SK-N-MC (cell line): Measurements from ENCODE around the gene TMEM40.

ENCODE experiments used
- DNase-seq: peaks from one replicate; pipeline ENCODE4 v3.0.0-alpha.2; 2011; ENCODE audit warnings: low read depth, low spot score
- H3K27ac ChIP-seq: fragments of 200-600 bp; sonication (generic); 2 replicates; pipeline ENCODE4 v1.5.1; 2016; ENCODE audit warnings: mixed run types
- H3K36me3 ChIP-seq: fragments of 200-600 bp; sonication (generic); 2 replicates; pipeline ENCODE4 v1.6.1; 2017; ENCODE audit warnings: antibody characterized with exemption, low read length, mixed read lengths; ENCODE audit not compliant: insufficient read depth
- H3K4me3 ChIP-seq: fragments of 200-600 bp; sonication (generic); 2 replicates; pipeline ENCODE4 v1.5.1; 2016
- H3K9ac ChIP-seq: fragments of 200-600 bp; sonication (generic); 2 replicates; pipeline ENCODE4 v1.8.0; 2017; ENCODE audit warnings: mixed run types, mixed read lengths; ENCODE audit not compliant: insufficient read length
- H3K9me3 ChIP-seq: fragments of 200-600 bp; sonication (generic); 2 replicates; pipeline ENCODE4 v1.6.1; 2017; ENCODE audit warnings: low read depth, mild to moderate bottlenecking, antibody characterized with exemption, low read length, moderate library complexity, mixed read lengths
- EZH2 ChIP-seq: fragments of 200-600 bp; sonication (generic); IDR thresholded peaks from one replicate; pipeline ENCODE4 v1.6.1; 2017; ENCODE audit warnings: antibody characterized with exemption
- FOXP2 ChIP-seq: optimal IDR thresholded peaks from 2 replicates; pipeline ENCODE3; 2011; ENCODE audit warnings: mild to moderate bottlenecking, moderate library complexity; ENCODE audit not compliant: insufficient read depth; ENCODE audit errors: extremely low read length, control extremely low read depth
- POLR2AphosphoS5 ChIP-seq: IDR thresholded peaks from 2 replicates; pipeline ENCODE4 v1.6.1; 2012; ENCODE audit warnings: mild to moderate bottlenecking, low read depth, low read length, borderline replicate concordance

TMEM40 gene

GRCh38 chr3:12755754-12756153 lies 3.3 kb downstream of the TMEM40 start:
- H3K27ac ChIP-seq = no peak overlapping the region
- H3K36me3 ChIP-seq = no peaks in the 10 kb centered on the region
- no peak overlapping the region for H3K9ac ChIP-seq
- no peak for TF ChIP-seq FOXP2
- TF ChIP-seq POLR2AphosphoS5 = no peak
- TF ChIP-seq EZH2 = no peak
- DNase-seq = no peak
- H3K4me3 ChIP-seq = no peak overlapping the region
- H3K9me3 ChIP-seq = no peaks in the 10 kb centered on the region

DNA sequence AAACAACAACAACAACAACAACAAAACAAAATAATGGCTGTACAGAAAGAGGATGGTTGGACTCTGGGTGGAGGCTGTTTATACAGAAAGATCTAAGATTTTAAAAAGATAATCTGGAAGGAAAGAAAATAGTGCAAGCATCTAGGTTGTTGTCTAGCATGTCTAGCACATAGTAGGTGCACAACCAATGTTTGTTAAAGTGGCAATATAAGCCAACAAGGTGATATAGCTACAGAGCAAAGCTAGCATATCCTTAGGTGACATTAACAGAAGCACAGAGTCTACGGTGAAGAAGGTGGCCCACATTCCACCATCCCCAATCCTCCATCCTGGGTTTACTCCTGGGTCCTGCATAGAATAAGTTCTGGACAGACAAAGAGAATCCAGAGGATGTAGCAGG lies 4.7 kb downstream of the TMEM40 start:
- TF ChIP-seq EZH2 (no peak), POLR2AphosphoS5 (no peak), FOXP2 (no peak)
- Histone ChIP-seq H3K9me3 (no peaks in the 10 kb centered on the region), H3K9ac (no peak overlapping the region), H3K27ac (no peak overlapping the region), H3K4me3 (no peak overlapping the region), H3K36me3 (no peaks in the 10 kb centered on the region)
- DNase-seq = no peak

- no peaks in the 10 kb centered on the region for H3K9me3 ChIP-seq
- H3K36me3 ChIP-seq = no peaks in the 10 kb centered on the region
- no peak for TF ChIP-seq POLR2AphosphoS5
- no peak for TF ChIP-seq FOXP2
- TF ChIP-seq EZH2 = no peak
- no peak overlapping the region for H3K4me3 ChIP-seq
- H3K9ac ChIP-seq = no peak overlapping the region
- no peak overlapping the region for H3K27ac ChIP-seq
- DNase-seq = no peak
Observed at GRCh38 chr3:12753275-12754028, 5.6 kb downstream of the TMEM40 start.

DNA sequence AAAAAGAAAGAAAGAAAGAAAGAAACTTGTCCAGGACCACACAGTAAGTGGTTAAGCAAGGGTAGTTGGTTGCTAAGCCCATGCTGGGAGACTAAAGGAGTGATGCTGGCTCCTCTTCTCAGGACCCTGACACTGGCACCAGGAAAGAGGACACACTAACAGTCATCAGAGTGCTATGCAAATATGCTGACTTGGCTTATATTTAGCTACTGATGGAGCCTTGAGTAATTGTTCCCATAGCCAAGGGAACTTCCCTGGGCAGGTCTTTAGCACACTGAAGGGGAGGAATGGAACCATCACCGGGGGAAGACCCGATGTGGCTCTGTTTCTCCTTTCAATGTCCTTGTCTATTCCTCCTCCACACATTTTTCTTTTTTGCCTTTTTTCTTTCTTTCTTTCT lies 6.2 kb downstream of the TMEM40 start:
- no peak for DNase-seq
- no peak overlapping the region for H3K9ac ChIP-seq
- H3K27ac ChIP-seq = no peak overlapping the region
- no peaks in the 10 kb centered on the region for H3K9me3 ChIP-seq
- no peak overlapping the region for H3K4me3 ChIP-seq
- TF ChIP-seq POLR2AphosphoS5 (no peak), EZH2 (no peak), FOXP2 (no peak)
- no peaks in the 10 kb centered on the region for H3K36me3 ChIP-seq

DNA sequence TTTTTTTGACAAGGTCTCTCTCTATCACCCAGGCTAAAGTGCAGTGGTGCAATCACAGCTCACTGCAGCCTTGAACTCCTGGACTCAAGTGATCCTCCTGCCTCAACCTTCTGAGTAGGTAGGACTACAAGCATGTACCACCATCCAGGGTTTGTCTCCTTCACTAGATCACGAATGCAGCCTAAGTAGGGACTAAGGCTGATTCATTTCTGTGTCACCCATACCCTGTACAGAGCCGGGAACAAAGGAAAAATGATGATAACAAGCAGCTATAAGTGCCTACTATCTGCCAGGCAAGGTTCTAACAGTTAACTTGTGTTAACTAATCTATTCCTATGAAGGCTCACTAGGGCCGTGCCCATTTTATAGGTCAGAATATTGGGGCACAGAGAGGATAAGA lies 7.0 kb downstream of the TMEM40 start:
- Histone ChIP-seq H3K9me3 (no peaks in the 10 kb centered on the region), H3K36me3 (no peaks in the 10 kb centered on the region), H3K4me3 (no peak overlapping the region), H3K27ac (no peak overlapping the region), H3K9ac (no peak overlapping the region)
- no peak for DNase-seq
- TF ChIP-seq POLR2AphosphoS5 (no peak), FOXP2 (no peak), EZH2 (no peak)

DNA sequence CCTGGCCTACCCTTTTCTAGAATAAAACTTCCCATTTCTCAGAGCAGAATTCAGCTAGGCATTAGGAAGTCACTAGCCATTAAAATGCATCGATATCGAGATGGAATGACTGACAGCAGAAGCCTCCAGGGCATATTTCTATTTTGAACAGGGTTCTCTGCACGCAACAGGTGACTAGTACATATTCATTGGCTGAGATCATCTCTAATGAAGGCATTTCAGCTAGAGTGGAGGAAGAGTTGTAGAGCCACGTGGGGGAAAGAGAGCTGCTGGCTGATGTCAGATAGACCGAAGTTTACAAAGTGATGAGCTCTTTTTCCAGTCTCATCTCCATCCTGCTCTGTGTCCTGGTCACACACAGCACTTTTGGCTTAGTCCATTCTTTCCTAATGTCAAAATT lies 7.5 kb downstream of the TMEM40 start:
- no peak overlapping the region for H3K9ac ChIP-seq
- H3K36me3 ChIP-seq = no peaks in the 10 kb centered on the region
- H3K9me3 ChIP-seq = no peaks in the 10 kb centered on the region
- DNase-seq = no peak
- TF ChIP-seq FOXP2 (no peak), POLR2AphosphoS5 (no peak), EZH2 (no peak)
- H3K4me3 ChIP-seq = no peak overlapping the region
- no peak overlapping the region for H3K27ac ChIP-seq

DNA sequence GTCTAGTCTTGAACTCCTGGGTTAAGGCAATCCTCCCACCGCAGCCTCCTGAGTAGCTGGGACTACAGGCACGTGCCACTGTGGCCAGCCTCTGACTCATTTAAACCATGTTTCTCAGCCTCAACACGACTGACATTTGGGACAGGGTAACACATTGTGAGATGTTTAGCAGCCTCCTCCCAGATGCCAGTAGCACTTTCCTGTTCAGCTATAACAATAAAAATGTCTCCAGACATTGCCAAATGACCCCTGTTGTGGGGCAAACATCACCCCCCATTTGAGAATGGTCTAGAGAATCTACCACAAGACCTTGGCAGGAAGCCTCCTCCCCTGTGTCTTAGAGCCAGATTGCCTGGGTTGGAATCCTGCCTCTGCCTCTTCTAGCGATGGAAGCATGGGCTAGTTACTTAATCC lies 8.4 kb downstream of the TMEM40 start:
- H3K27ac ChIP-seq = no peak overlapping the region
- no peak overlapping the region for H3K9ac ChIP-seq
- no peak for DNase-seq
- no peak for TF ChIP-seq POLR2AphosphoS5
- no peaks in the 10 kb centered on the region for H3K36me3 ChIP-seq
- H3K4me3 ChIP-seq = no peak overlapping the region
- H3K9me3 ChIP-seq = no peaks in the 10 kb centered on the region

GRCh38 chr3:12750223-12750622 lies 8.8 kb downstream of the TMEM40 start:
- Histone ChIP-seq H3K27ac (no peak overlapping the region), H3K9me3 (no peaks in the 10 kb centered on the region), H3K4me3 (no peak overlapping the region), H3K36me3 (no peaks in the 10 kb centered on the region), H3K9ac (no peak overlapping the region)
- no peak for DNase-seq
- TF ChIP-seq POLR2AphosphoS5 (no peak), EZH2 (no peak), FOXP2 (no peak)

GRCh38 chr3:12748477-12748876 lies 10.6 kb downstream of the TMEM40 start:
- Histone ChIP-seq H3K4me3 (no peak overlapping the region), H3K27ac (no peak overlapping the region)

More at GRCh38 chr3:12748477-12748876, 10.6 kb downstream of the TMEM40 start:
- Histone ChIP-seq H3K9ac (no peak overlapping the region), H3K36me3 (no peaks in the 10 kb centered on the region), H3K9me3 (no peaks in the 10 kb centered on the region)
- DNase-seq = no peak
- TF ChIP-seq FOXP2 (no peak), EZH2 (no peak), POLR2AphosphoS5 (no peak)
